Upper lobe of left lung (tissue), 6 donors: ENCODE data around the gene SAMD4A. TPM values are rescaled to one million over a fixed set of nuclear protein-coding genes. Genes with fewer than 3 reads are reported as not detected.
A peak's percentile ranks its signal among the peaks of the same experiment; 100 is the strongest.

Experiments
- ATAC-seq, 2 donors: fragments of 200-7000 bp; cut with Tn5 transposase; one replicate each; pipeline ENCODE4 v1.9.1; 2022; ENCODE audit warnings: mild to moderate bottlenecking in 2 of 2, moderate library complexity in 2 of 2; ENCODE audit not compliant: low FRiP score in 2 of 2
- DNase-seq, 2 donors: peaks; one replicate each; pipeline ENCODE4 v3.0.0-alpha.2; 2019 to 2020
- H3K27ac ChIP-seq, 4 donors: fragments of 200-600 bp; sonication (generic); one replicate each; pipeline ENCODE4 v1.5.1; 2016 to 2019
- H3K27me3 ChIP-seq, 4 donors: fragments of 200-600 bp; sonication (generic); one replicate each; pipeline ENCODE4 v1.5.1; 2017 to 2019
- H3K36me3 ChIP-seq, 4 donors: fragments of 200-600 bp; sonication (generic); one replicate each; pipeline ENCODE4 v1.5.1; 2016 to 2019
- H3K4me1 ChIP-seq, 4 donors: fragments of 200-600 bp; sonication (generic); one replicate each; pipeline ENCODE4 v1.5.1; 2018 to 2019
- H3K4me3 ChIP-seq, 4 donors: fragments of 200-600 bp; sonication (generic); one replicate each; pipeline ENCODE4 v1.5.1; 2017 to 2019; ENCODE audit warnings: mild to moderate bottlenecking in 2 of 4, moderate library complexity in 1 of 4
- H3K9me3 ChIP-seq, 4 donors: fragments of 200-600 bp; sonication (generic); one replicate each; pipeline ENCODE4 v1.5.1; 2018 to 2019
- CTCF ChIP-seq, 6 experiments: fragments of 450-650 bp in 4 of 6; fragments of 200-600 bp in 2 of 6; sonication (generic) in 2 of 6; IDR thresholded peaks; one replicate each; pipeline ENCODE4 v1.5.1; 2016 to 2019; ENCODE audit warnings: antibody characterized with exemption in 6 of 6
- EP300 ChIP-seq, 4 donors: sonication (generic); formaldehyde crosslinking; IDR thresholded peaks; one replicate each; pipeline ENCODE4 v1.5.1; 2017; ENCODE audit warnings: antibody characterized with exemption in 4 of 4, control low read depth in 2 of 4
- POLR2A ChIP-seq, 4 donors: fragments of 450-650 bp; IDR thresholded peaks; one replicate each; pipeline ENCODE4 v1.5.1; 2016 to 2017; ENCODE audit warnings: antibody characterized with exemption in 4 of 4, mild to moderate bottlenecking in 2 of 4
- POLR2AphosphoS5 ChIP-seq, 2 donors: sonication (generic); formaldehyde crosslinking; IDR thresholded peaks; one replicate each; pipeline ENCODE4 v1.5.1; 2017; ENCODE audit warnings: antibody characterized with exemption in 2 of 2
- WGBS, 2 donors: methylation state at CpG; one replicate each; pipeline ENCODE4 v1.1.5; 2017 to 2018; 5-methylcytosine and 5-hydroxymethylcytosine counted together
- total RNA-seq, 6 donors: library from RNA; depleted of rRNA in 4 of 6; stranded (reverse); fragments of >200 nt in 4 of 6; gene quantifications; one replicate each; pipeline versions ENCODE4 v1.1.0 to v1.2.1, GENCODE V29; 2016 to 2021
- donor health status: DM: no; HTN: no; CAD: no; lungs with moderate emphysema.
- donor health status: DM: no; HTN: yes; CAD: no; lungs with severe emphysema.

Gene SAMD4A
- total RNA-seq, 6 donors from 2014 or later, result 26.0 to 68.3 (median 37.0) TPM

DNA sequence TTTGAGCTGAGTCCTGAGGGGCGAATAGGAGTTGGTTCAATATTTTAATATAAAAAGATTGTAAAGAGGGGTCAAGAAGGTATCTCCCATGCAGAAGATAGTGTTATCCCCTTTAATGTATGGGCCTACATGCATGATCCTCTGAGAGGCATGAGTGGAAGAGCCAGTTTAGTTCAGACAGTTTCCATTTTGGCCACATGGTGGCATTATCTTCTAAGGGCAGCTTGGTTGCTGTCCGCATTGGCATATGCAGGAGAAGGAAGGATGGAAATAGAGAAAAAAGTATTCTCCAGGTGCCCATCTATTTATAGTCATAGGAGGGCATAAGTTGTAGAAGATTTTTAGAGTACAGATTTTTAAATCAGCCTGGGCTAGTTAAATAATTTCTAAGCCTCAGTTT lies 5.4 kb downstream of the SAMD4A start:
- Histone ChIP-seq H3K9me3 (peaks cover 0 to 10% (median 5%) of the 10 kb centered on the region in 4 donors), H3K4me1 (peaks cover 9 to 22% (median 17%) of the 10 kb centered on the region in 4 donors), H3K36me3 (no peaks in the 10 kb centered on the region), H3K27me3 (no peaks in the 10 kb centered on the region), H3K27ac (no peak overlapping the region), H3K4me3 (no peak overlapping the region)
- ATAC-seq (no peak), DNase-seq (no peak)
- TF ChIP-seq CTCF (IDR thresholded peaks at IDR 0.05), result peak in 5 of 6 experiments; percentile 11 to 39 (median 28)
- TF ChIP-seq POLR2AphosphoS5 (IDR thresholded peaks at IDR 0.05), result no peak
- TF ChIP-seq EP300 (IDR thresholded peaks at IDR 0.05), result no peak
- TF ChIP-seq POLR2A (IDR thresholded peaks at IDR 0.05), result no peak
- 96 to 98% methylated on average over 2 of the region's 2 CpGs for WGBS, 2 donors

GRCh38 chr14:54574528-54574927 lies 7.6 kb downstream of the SAMD4A start:
- no peaks in the 10 kb centered on the region for H3K36me3 ChIP-seq
- H3K9me3 ChIP-seq, result peaks cover 0 to 10% (median 5%) of the 10 kb centered on the region in 4 donors
- H3K27ac ChIP-seq, result no peak overlapping the region
- H3K4me3 ChIP-seq, result no peak overlapping the region
- H3K27me3 ChIP-seq, result no peaks in the 10 kb centered on the region
- peaks cover 0 to 5% (median 4%) of the 10 kb centered on the region in 4 donors for H3K4me1 ChIP-seq
- TF ChIP-seq EP300 (IDR thresholded peaks at IDR 0.05) (no peak), CTCF (IDR thresholded peaks at IDR 0.05) (no peak), POLR2A (IDR thresholded peaks at IDR 0.05) (no peak), POLR2AphosphoS5 (IDR thresholded peaks at IDR 0.05) (no peak)
- WGBS, 2 donors, result 95 to 97% methylated on average over 6 of the region's 6 CpGs
- DNase-seq (no peak), ATAC-seq (no peak)

DNA sequence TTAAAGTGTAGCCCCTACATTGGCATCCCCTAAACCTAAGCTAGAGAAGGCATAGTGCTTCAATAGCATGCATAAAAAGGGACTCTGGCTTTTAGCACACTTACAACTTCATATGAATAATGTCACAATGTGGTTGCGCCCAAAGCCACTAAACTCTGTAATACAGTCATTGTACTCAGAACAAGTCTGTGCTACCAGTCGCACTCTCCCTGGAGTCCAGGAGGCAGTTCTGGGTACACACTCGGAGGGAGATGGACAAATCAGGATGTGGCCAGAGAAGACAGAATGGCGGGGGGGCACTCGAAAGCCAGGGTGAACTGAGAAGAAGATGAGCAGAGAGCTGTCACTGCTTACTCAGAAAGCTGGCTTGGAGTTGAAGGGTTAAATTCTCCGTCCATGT lies 10.6 kb downstream of the SAMD4A start:
- Histone ChIP-seq H3K36me3 (no peaks in the 10 kb centered on the region), H3K27me3 (no peaks in the 10 kb centered on the region), H3K27ac (no peak overlapping the region), H3K4me3 (no peak overlapping the region), H3K4me1 (peaks cover 0 to 3% (median 0%) of the 10 kb centered on the region in 4 donors), H3K9me3 (peaks cover 0 to 6% (median 2%) of the 10 kb centered on the region in 4 donors)
- ATAC-seq (no peak), DNase-seq (no peak)
- WGBS, 2 donors, result 84 to 96% methylated on average over 6 of the region's 6 CpGs
- TF ChIP-seq EP300 (IDR thresholded peaks at IDR 0.05), result no peak
- no peak for TF ChIP-seq POLR2A (IDR thresholded peaks at IDR 0.05)
- TF ChIP-seq CTCF (IDR thresholded peaks at IDR 0.05), result no peak
- TF ChIP-seq POLR2AphosphoS5 (IDR thresholded peaks at IDR 0.05), result no peak

DNA sequence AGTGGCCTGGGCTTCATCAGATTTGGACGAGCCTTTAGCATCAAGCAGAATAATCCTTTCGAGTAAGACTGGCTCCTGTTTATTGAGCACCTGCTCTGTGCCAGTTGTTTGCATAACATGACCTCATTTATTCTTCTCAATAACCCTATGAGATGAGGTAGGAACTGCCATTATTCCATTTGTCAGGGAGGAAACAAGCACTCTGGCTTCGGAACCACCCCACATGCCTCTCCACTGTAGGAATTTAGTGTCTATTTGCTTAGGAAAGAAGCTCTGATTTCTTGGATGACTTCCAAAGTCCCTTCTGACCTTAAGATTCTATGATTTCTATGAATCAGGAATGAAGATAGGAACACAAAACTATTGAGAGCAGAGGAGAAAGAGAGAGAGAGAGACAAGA lies 11.0 kb downstream of the SAMD4A start:
- WGBS, 2 donors, result 67 to 81% methylated on average over 3 of the region's 3 CpGs
- Histone ChIP-seq H3K9me3 (peaks cover 0 to 2% (median 0%) of the 10 kb centered on the region in 4 donors), H3K27me3 (no peaks in the 10 kb centered on the region), H3K4me3 (no peak overlapping the region), H3K4me1 (peaks cover 0 to 3% (median 0%) of the 10 kb centered on the region in 4 donors), H3K27ac (no peak overlapping the region), H3K36me3 (no peaks in the 10 kb centered on the region)
- TF ChIP-seq POLR2AphosphoS5 (IDR thresholded peaks at IDR 0.05), result no peak
- no peak for TF ChIP-seq POLR2A (IDR thresholded peaks at IDR 0.05)
- TF ChIP-seq EP300 (IDR thresholded peaks at IDR 0.05), result no peak
- TF ChIP-seq CTCF (IDR thresholded peaks at IDR 0.05), result no peak
- DNase-seq, result no peak
- ATAC-seq, result no peak

- DNase-seq (no peak), ATAC-seq (peak in 1 of 2 donors; percentile 66)
- no peaks in the 10 kb centered on the region for H3K36me3 ChIP-seq
- WGBS, 2 donors, result 19 to 24% methylated on average over 1 of the region's 1 CpG
- TF ChIP-seq EP300 (IDR thresholded peaks at IDR 0.05), result no peak
- TF ChIP-seq POLR2A (IDR thresholded peaks at IDR 0.05), result no peak
- no peak for TF ChIP-seq CTCF (IDR thresholded peaks at IDR 0.05)
- no peak for TF ChIP-seq POLR2AphosphoS5 (IDR thresholded peaks at IDR 0.05)
- no peak overlapping the region for H3K4me3 ChIP-seq
- peaks cover 0 to 3% (median 0%) of the 10 kb centered on the region in 4 donors for H3K4me1 ChIP-seq
- no peak overlapping the region for H3K27ac ChIP-seq
- no peaks in the 10 kb centered on the region for H3K9me3 ChIP-seq
- H3K27me3 ChIP-seq, result no peaks in the 10 kb centered on the region
These were observed 12.7 kb downstream of the SAMD4A start for GRCh38 chr14:54579621-54580020.
